CD4-positive, alpha-beta T cell (primary cell): Measurements from ENCODE around the gene BCAR3. TPM values are rescaled to one million over a fixed set of nuclear protein-coding genes. Genes with fewer than 3 reads are reported as not detected.

ENCODE experiments used
- ATAC-seq: fragments of 200-7000 bp; cut with Tn5 transposase; one replicate; pipeline ENCODE4 v1.10.0; 2022; ENCODE audit warnings: mild to moderate bottlenecking; ENCODE audit not compliant: poor library complexity
- CTCF ChIA-PET: fragments of 350-600 bp; sonication (Branson Sonifier 250); formaldehyde crosslinking; loops from one replicate; lab custom pipeline; 2021; ENCODE audit warnings: antibody characterized with exemption, inconsistent platforms; lab: Charles Lee
- POLR2A ChIA-PET: fragments of 350-600 bp; sonication (Branson Sonifier 250); formaldehyde crosslinking; loops from one replicate; lab custom pipeline; 2021; ENCODE audit warnings: antibody characterized with exemption, inconsistent platforms; lab: Charles Lee
- DNase-seq, 14 experiments: peaks; one replicate each; pipeline ENCODE4 v3.0.0-alpha.2; 2013 to 2020; ENCODE audit warnings: mixed read lengths in 2 of 14
- H3K27ac ChIP-seq, 2 donors: one replicate each; pipeline versions ENCODE4 v1.5.1 to v1.7.0; 2013; ENCODE audit warnings: low read length in 2 of 2, low read depth in 1 of 2, mild to moderate bottlenecking in 1 of 2
- H3K27me3 ChIP-seq, 2 experiments: 1 replicate in 1 of 2; 2 replicates in 1 of 2; pipeline versions ENCODE4 v1.6.1 to v1.7.0; 2013; ENCODE audit warnings: low read length in 2 of 2, control low read depth in 1 of 2, mild to moderate bottlenecking in 1 of 2, moderate library complexity in 1 of 2; ENCODE audit not compliant: insufficient read depth in 2 of 2, control insufficient read depth in 1 of 2
- H3K36me3 ChIP-seq: one replicate; pipeline ENCODE4 v1.6.1; 2013; ENCODE audit warnings: low read length, control low read depth; ENCODE audit not compliant: insufficient read depth
- H3K4me1 ChIP-seq: one replicate; pipeline ENCODE4 v1.6.1; 2013; ENCODE audit warnings: low read length, control low read depth; ENCODE audit not compliant: insufficient read depth
- H3K4me3 ChIP-seq: one replicate; pipeline ENCODE4 v1.5.1; 2013; ENCODE audit warnings: mild to moderate bottlenecking, low read length, moderate library complexity
- H3K9me3 ChIP-seq, 2 experiments: 1 replicate in 1 of 2; 2 replicates in 1 of 2; pipeline versions ENCODE4 v1.6.1 to v1.7.0; 2013; ENCODE audit warnings: low read length in 2 of 2, mild to moderate bottlenecking in 2 of 2, control low read depth in 1 of 2, moderate library complexity in 1 of 2; ENCODE audit not compliant: control insufficient read depth in 1 of 2, insufficient read depth in 1 of 2
- H3K27ac Mint-ChIP-seq: one replicate; pipeline ENCODE4 v1.8.0; 2020; ENCODE audit warnings: mixed read lengths
- H3K27me3 Mint-ChIP-seq: one replicate; pipeline ENCODE4 v1.8.0; 2021; ENCODE audit warnings: mixed read lengths
- H3K36me3 Mint-ChIP-seq: one replicate; pipeline ENCODE4 v1.8.0; 2021; ENCODE audit warnings: low read depth, mixed read lengths
- H3K4me1 Mint-ChIP-seq: one replicate; pipeline ENCODE4 v1.8.0; 2021; ENCODE audit warnings: low read depth, mixed read lengths
- H3K4me3 Mint-ChIP-seq: one replicate; pipeline ENCODE4 v1.8.0; 2020; ENCODE audit warnings: mild to moderate bottlenecking, mixed read lengths
- H3K9me3 Mint-ChIP-seq: one replicate; pipeline ENCODE4 v1.8.0; 2020; ENCODE audit warnings: mixed read lengths
- CTCF ChIP-seq: fragments of 200-600 bp; IDR thresholded peaks from one replicate; pipeline ENCODE4 v1.8.0; 2022; ENCODE audit warnings: antibody characterized with exemption, mild to moderate bottlenecking
- intact Hi-C, 2 experiments: fragments of 100-400 bp; cut with DNase I in 1 of 2; cut with micrococcal nuclease in 1 of 2; formaldehyde crosslinking; loops; one replicate each; pipeline versions ENCODE4 v1.15.1 to v1.9.0; 2023 to 2025; cut with DNase I, micrococcal nuclease
- total RNA-seq, 174 experiments: library from RNA in 2 of 174; stranded (reverse) in 2 of 174; gene quantifications; one replicate each; pipeline ENCODE4 v1.2.3 and lab custom pipeline; 2021 to 2026

BCAR3 gene
- total RNA-seq, 2 experiments from 2014 or later: 0.47 to 0.92 TPM

GRCh38 chr1:93649231-93649630 lies 32.4 kb downstream of the BCAR3 start:
- H3K9me3 Mint-ChIP-seq: no peaks in the 10 kb centered on the region
- H3K36me3 Mint-ChIP-seq: no peaks in the 10 kb centered on the region
- POLR2A ChIA-PET: no interaction called here
- DNase-seq: no peak
- Histone ChIP-seq H3K27ac (no peak overlapping the region), H3K27me3 (no peaks in the 10 kb centered on the region), H3K9me3 (no peaks in the 10 kb centered on the region), H3K36me3 (no peaks in the 10 kb centered on the region), H3K4me3 (no peak overlapping the region), H3K4me1 (no peaks in the 10 kb centered on the region)
- H3K27me3 Mint-ChIP-seq: no peaks in the 10 kb centered on the region
- intact Hi-C loops: no loop called here
- no peak for ATAC-seq
- CTCF ChIA-PET: no interaction called here
- no peak overlapping the region for H3K27ac Mint-ChIP-seq
- H3K4me1 Mint-ChIP-seq: peaks cover under 1% of the 10 kb centered on the region
- H3K4me3 Mint-ChIP-seq: no peak overlapping the region
- no peak for TF ChIP-seq CTCF

- ATAC-seq (no peak), DNase-seq (no peak)
- Mint-ChIP-seq H3K27me3 (no peaks in the 10 kb centered on the region), H3K27ac (no peak overlapping the region), H3K36me3 (no peaks in the 10 kb centered on the region), H3K9me3 (no peaks in the 10 kb centered on the region), H3K4me1 (peaks cover 5% of the 10 kb centered on the region), H3K4me3 (no peak overlapping the region)
- Histone ChIP-seq H3K9me3 (no peaks in the 10 kb centered on the region), H3K27ac (no peak overlapping the region), H3K4me3 (no peak overlapping the region), H3K4me1 (no peaks in the 10 kb centered on the region), H3K27me3 (no peaks in the 10 kb centered on the region), H3K36me3 (no peaks in the 10 kb centered on the region)
- no peak for TF ChIP-seq CTCF
- ChIA-PET POLR2A (no interaction called here), CTCF (no interaction called here)
- intact Hi-C loops: no loop called here
Measured at GRCh38 chr1:93648656-93649055, 33.0 kb downstream of the BCAR3 start.

GRCh38 chr1:93641527-93641926 lies 40.1 kb downstream of the BCAR3 start:
- Histone ChIP-seq H3K4me3 (no peak overlapping the region), H3K27ac (no peak overlapping the region), H3K9me3 (no peaks in the 10 kb centered on the region), H3K27me3 (no peaks in the 10 kb centered on the region), H3K36me3 (no peaks in the 10 kb centered on the region), H3K4me1 (no peaks in the 10 kb centered on the region)
- POLR2A ChIA-PET: no interaction called here
- peaks cover 5% of the 10 kb centered on the region for H3K4me1 Mint-ChIP-seq
- ATAC-seq: no peak
- H3K27ac Mint-ChIP-seq: no peak overlapping the region
- intact Hi-C loops: no loop called here
- H3K4me3 Mint-ChIP-seq: no peak overlapping the region
- H3K36me3 Mint-ChIP-seq: no peaks in the 10 kb centered on the region
- TF ChIP-seq CTCF: no peak
- CTCF ChIA-PET: no interaction called here
- H3K9me3 Mint-ChIP-seq: no peaks in the 10 kb centered on the region
- DNase-seq: no peak
- no peaks in the 10 kb centered on the region for H3K27me3 Mint-ChIP-seq
